Measurements from ENCODE around the gene MKNK1. TPM values are rescaled to one million over a fixed set of nuclear protein-coding genes. Genes with fewer than 3 reads are reported as not detected.

The MKNK1 gene
- total and polyA plus RNA-seq, 2 experiments from 2014 or later, result 15.5 to 16.1 TPM

GRCh38 chr1:46512135-46512791, 91.8 kb downstream of the MKNK1 start:
- H3K4me1 ChIP-seq (ENCODE audit: insufficient read depth), result peaks cover 8% of the 10 kb centered on the region
- no peaks in the 10 kb centered on the region for H3K79me2 ChIP-seq (ENCODE audit: insufficient read depth)
- H3K9me2 ChIP-seq (ENCODE audit: insufficient read depth), result no peaks in the 10 kb centered on the region
- H3K4me3 ChIP-seq, result no peak overlapping the region
- no peak overlapping the region for H3K9ac ChIP-seq
- DNase-seq, result no peak
- H3K36me3 ChIP-seq (ENCODE audit: low read depth), result no peaks in the 10 kb centered on the region
- in situ Hi-C loops (cut with MboI), result no loop called here
- no peaks in the 10 kb centered on the region for H3K27me3 ChIP-seq (replicated peaks; ENCODE audit: insufficient read depth)
- no peak for TF ChIP-seq EZH2 (IDR thresholded peaks at IDR 0.05; ENCODE audit: insufficient read depth, poor library complexity, severe bottlenecking)
- TF ChIP-seq EZH2phosphoT487 (IDR thresholded peaks at IDR 0.05; ENCODE audit: insufficient read depth, low read depth), result no peak
- no peaks in the 10 kb centered on the region for H4K20me1 ChIP-seq (ENCODE audit: insufficient read depth)
- WGBS, 2 experiments (ENCODE audit: low coverage in 1 of 2, low lambda C conversion rate in 2 of 2, missing lambda C conversion rate in 2 of 2), result 83 to 85% methylated on average over 23 of the region's 23 CpGs
- no peaks in the 10 kb centered on the region for H3F3A ChIP-seq (ENCODE audit: insufficient read depth)
- no peak overlapping the region for H3K27ac ChIP-seq
- no peak overlapping the region for H3K4me2 ChIP-seq (ENCODE audit: unreplicated experiment)
- no peak overlapping the region for H2AFZ ChIP-seq
- H3K9me3 ChIP-seq (ENCODE audit: low read depth), result no peaks in the 10 kb centered on the region

- no peak for DNase-seq
- H3K9ac ChIP-seq, result no peak overlapping the region
- no peak overlapping the region for H3K27ac ChIP-seq
- H3K4me2 ChIP-seq (ENCODE audit: unreplicated experiment), result no peak overlapping the region
- no peaks in the 10 kb centered on the region for H3K36me3 ChIP-seq (ENCODE audit: low read depth)
- H2AFZ ChIP-seq, result no peak overlapping the region
- in situ Hi-C loops (cut with MboI), result no loop called here
- 0 out of 2 replicates have a peak, but pooled peaks cover 7% of the 10 kb centered on the region for H3F3A ChIP-seq (ENCODE audit: insufficient read depth)
- no peaks in the 10 kb centered on the region for H3K9me3 ChIP-seq (ENCODE audit: low read depth)
- no peaks in the 10 kb centered on the region for H3K9me2 ChIP-seq (ENCODE audit: insufficient read depth)
- WGBS, 2 experiments (ENCODE audit: low coverage in 1 of 2, low lambda C conversion rate in 2 of 2, missing lambda C conversion rate in 2 of 2), result 61 to 78% methylated on average over 8 of the region's 8 CpGs
- H3K27me3 ChIP-seq (replicated peaks; ENCODE audit: insufficient read depth), result no peaks in the 10 kb centered on the region
- TF ChIP-seq EZH2 (IDR thresholded peaks at IDR 0.05; ENCODE audit: insufficient read depth, poor library complexity, severe bottlenecking), result no peak
- TF ChIP-seq EZH2phosphoT487 (IDR thresholded peaks at IDR 0.05; ENCODE audit: insufficient read depth, low read depth), result no peak
- no peaks in the 10 kb centered on the region for H3K79me2 ChIP-seq (ENCODE audit: insufficient read depth)
- H3K4me3 ChIP-seq, result no peak overlapping the region
- no peaks in the 10 kb centered on the region for H4K20me1 ChIP-seq (ENCODE audit: insufficient read depth)
- peaks cover 8% of the 10 kb centered on the region for H3K4me1 ChIP-seq (ENCODE audit: insufficient read depth)
Observed at GRCh38 chr1:46510998-46511365, 93.1 kb downstream of the MKNK1 start.

- WGBS, 2 experiments (ENCODE audit: low coverage in 1 of 2, low lambda C conversion rate in 2 of 2, missing lambda C conversion rate in 2 of 2), result 91 to 92% methylated on average over 18 to 19 of the region's 19 CpGs
- TF ChIP-seq EZH2 (IDR thresholded peaks at IDR 0.05; ENCODE audit: insufficient read depth, poor library complexity, severe bottlenecking) (no peak), EZH2phosphoT487 (IDR thresholded peaks at IDR 0.05; ENCODE audit: insufficient read depth, low read depth) (no peak)
Observed at GRCh38 chr1:46510341-46510997, 93.6 kb downstream of the MKNK1 start.

GRCh38 chr1:46508757-46509156, 95.3 kb downstream of the MKNK1 start:
- Histone ChIP-seq H3K9ac (no peak overlapping the region), H3K36me3 (ENCODE audit: low read depth) (no peaks in the 10 kb centered on the region), H3K27ac (no peak overlapping the region), H3K9me2 (ENCODE audit: insufficient read depth) (no peaks in the 10 kb centered on the region), H3K79me2 (ENCODE audit: insufficient read depth) (no peaks in the 10 kb centered on the region), H3K4me1 (ENCODE audit: insufficient read depth) (peaks cover 8% of the 10 kb centered on the region), H3K4me2 (ENCODE audit: unreplicated experiment) (no peak overlapping the region), H3F3A (ENCODE audit: insufficient read depth) (0 out of 2 replicates have a peak, but pooled peaks cover 7% of the 10 kb centered on the region), H2AFZ (no peak overlapping the region), H3K9me3 (ENCODE audit: low read depth) (no peaks in the 10 kb centered on the region), H4K20me1 (ENCODE audit: insufficient read depth) (no peaks in the 10 kb centered on the region), H3K4me3 (no peak overlapping the region), H3K27me3 (replicated peaks; ENCODE audit: insufficient read depth) (peaks cover under 1% of the 10 kb centered on the region; the same call in 1 of the 2 replicates)
- 46 to 83% methylated on average over 1 to 5 of the region's 5 CpGs for WGBS, 2 experiments (ENCODE audit: low coverage in 1 of 2, low lambda C conversion rate in 2 of 2, missing lambda C conversion rate in 2 of 2)
- peak; percentile 68 for DNase-seq
- in situ Hi-C loops (cut with MboI), result no loop called here
- TF ChIP-seq EZH2 (IDR thresholded peaks at IDR 0.05; ENCODE audit: insufficient read depth, poor library complexity, severe bottlenecking) (no peak), EZH2phosphoT487 (IDR thresholded peaks at IDR 0.05; ENCODE audit: insufficient read depth, low read depth) (no peak)

More at GRCh38 chr1:46510341-46510997, 93.6 kb downstream of the MKNK1 start:
- Histone ChIP-seq H3K4me2 (ENCODE audit: unreplicated experiment) (no peak overlapping the region), H4K20me1 (ENCODE audit: insufficient read depth) (no peaks in the 10 kb centered on the region), H3K9ac (no peak overlapping the region), H3K4me3 (no peak overlapping the region), H3K27ac (no peak overlapping the region), H3K36me3 (ENCODE audit: low read depth) (no peaks in the 10 kb centered on the region), H3F3A (ENCODE audit: insufficient read depth) (0 out of 2 replicates have a peak, but pooled peaks cover 7% of the 10 kb centered on the region), H2AFZ (no peak overlapping the region), H3K4me1 (ENCODE audit: insufficient read depth) (peaks cover 8% of the 10 kb centered on the region), H3K9me3 (ENCODE audit: low read depth) (no peaks in the 10 kb centered on the region), H3K27me3 (replicated peaks; ENCODE audit: insufficient read depth) (no peaks in the 10 kb centered on the region), H3K9me2 (ENCODE audit: insufficient read depth) (no peaks in the 10 kb centered on the region), H3K79me2 (ENCODE audit: insufficient read depth) (no peaks in the 10 kb centered on the region)
- DNase-seq, result no peak
- in situ Hi-C loops (cut with MboI), result no loop called here

Other genes starting within 250 kb of the MKNK1 start
- 0.38 and 0.97 TPM in 2 replicates for gene FAAH, start 210.0 kb downstream of the MKNK1 start, total RNA-seq (2014; rRNA removed; shearing (Covaris generic))
- gene FAAH, start 210.0 kb downstream of the MKNK1 start, polyA plus RNA-seq (2016; fragmentation: Nextera tagmentation; extraction: Ambion mirVana), result 0.74 and 0.98 TPM in 2 replicates
- gene DMBX1, start 114.4 kb downstream of the MKNK1 start, total RNA-seq (2014; rRNA removed; shearing (Covaris generic)), result not detected in 2 replicates
- not detected in 2 replicates for gene DMBX1, start 114.4 kb downstream of the MKNK1 start, polyA plus RNA-seq (2016; fragmentation: Nextera tagmentation; extraction: Ambion mirVana)
- not detected in 2 replicates for gene KNCN, start 52.6 kb downstream of the MKNK1 start, total RNA-seq (2014; rRNA removed; shearing (Covaris generic))
- not detected in 2 replicates for gene KNCN, start 52.6 kb downstream of the MKNK1 start, polyA plus RNA-seq (2016; fragmentation: Nextera tagmentation; extraction: Ambion mirVana)
- 5.9 and 7.0 TPM in 2 replicates for gene MOB3C, start 12.5 kb upstream of the MKNK1 start, total RNA-seq (2014; rRNA removed; shearing (Covaris generic))
- 4.7 and 6.1 TPM in 2 replicates for gene MOB3C, start 12.5 kb upstream of the MKNK1 start, polyA plus RNA-seq (2016; fragmentation: Nextera tagmentation; extraction: Ambion mirVana)
- gene ATPAF1, start 64.1 kb upstream of the MKNK1 start, total RNA-seq (2014; rRNA removed; shearing (Covaris generic)), result 61.3 and 66.3 TPM in 2 replicates
- 43.3 and 46.3 TPM in 2 replicates for gene ATPAF1, start 64.1 kb upstream of the MKNK1 start, polyA plus RNA-seq (2016; fragmentation: Nextera tagmentation; extraction: Ambion mirVana)
- not detected in 2 replicates for gene TEX38, start 67.6 kb upstream of the MKNK1 start, total RNA-seq (2014; rRNA removed; shearing (Covaris generic))
- 0.34 TPM in 1 of 2 replicates, not detected in the other for gene TEX38, start 67.6 kb upstream of the MKNK1 start, polyA plus RNA-seq (2016; fragmentation: Nextera tagmentation; extraction: Ambion mirVana)
- gene EFCAB14, start 114.8 kb upstream of the MKNK1 start, total RNA-seq (2014; rRNA removed; shearing (Covaris generic)), result 51.6 and 58.0 TPM in 2 replicates
- 40.1 and 42.6 TPM in 2 replicates for gene EFCAB14, start 114.8 kb upstream of the MKNK1 start, polyA plus RNA-seq (2016; fragmentation: Nextera tagmentation; extraction: Ambion mirVana)
- not detected in 2 replicates for gene CYP4B1, start 194.8 kb upstream of the MKNK1 start, total RNA-seq (2014; rRNA removed; shearing (Covaris generic))
- gene CYP4B1, start 194.8 kb upstream of the MKNK1 start, polyA plus RNA-seq (2016; fragmentation: Nextera tagmentation; extraction: Ambion mirVana), result not detected in 2 replicates